ENCODE data around the gene SWI5.

Gene SWI5

DNA sequence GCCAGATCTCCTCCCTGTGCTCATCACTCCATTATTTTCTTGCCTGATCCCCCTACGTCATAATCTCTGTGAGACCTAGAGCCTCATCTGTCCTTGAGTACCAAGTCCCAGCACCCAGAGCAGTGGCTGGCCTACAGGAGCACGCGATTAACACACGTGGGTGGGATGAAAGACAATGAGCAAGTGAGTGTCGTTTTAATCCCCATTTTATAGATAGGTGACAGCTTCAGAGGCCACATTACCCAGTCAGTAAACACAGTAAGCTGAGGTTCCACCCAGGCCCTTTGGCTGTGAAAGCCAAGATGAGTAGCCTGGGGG is 28.9 kb downstream of the SWI5 start:
- no peaks in the 10 kb centered on the region for H4K20me1 ChIP-seq (ENCODE audit: control insufficient read depth, insufficient read depth, low read depth, low read length)
- no peaks in the 10 kb centered on the region for H3K9me2 ChIP-seq (replicated peaks; ENCODE audit: control insufficient read depth, low read length)
- no peak overlapping the region for H3K4me3 ChIP-seq (ENCODE audit: low read length)
- no peaks in the 10 kb centered on the region for H3K4me1 ChIP-seq (ENCODE audit: control insufficient read depth, low read length)
- no peaks in the 10 kb centered on the region for H3K27me3 ChIP-seq (ENCODE audit: control insufficient read depth, low read length)
- no peaks in the 10 kb centered on the region for H3K79me2 ChIP-seq (ENCODE audit: control insufficient read depth, low read length)
- H3K36me3 ChIP-seq (ENCODE audit: control insufficient read depth, low read length) = peaks cover 14% of the 10 kb centered on the region
- H3K27ac ChIP-seq (ENCODE audit: low read depth, low read length) = no peak overlapping the region
- H3K9me3 ChIP-seq (ENCODE audit: control insufficient read depth, insufficient read depth, low read length) = no peaks in the 10 kb centered on the region
- H3F3A ChIP-seq (ENCODE audit: control insufficient read depth, insufficient read depth) = no peaks in the 10 kb centered on the region
- H3K4me2 ChIP-seq (ENCODE audit: low read length) = no peak overlapping the region
- no peak for TF ChIP-seq EZH2phosphoT487 (IDR thresholded peaks at IDR 0.05; ENCODE audit: borderline replicate concordance, low read length)
- no peak for TF ChIP-seq CTCF (IDR thresholded peaks at IDR 0.05; ENCODE audit: low read depth, low read length, poor library complexity, severe bottlenecking)

DNA sequence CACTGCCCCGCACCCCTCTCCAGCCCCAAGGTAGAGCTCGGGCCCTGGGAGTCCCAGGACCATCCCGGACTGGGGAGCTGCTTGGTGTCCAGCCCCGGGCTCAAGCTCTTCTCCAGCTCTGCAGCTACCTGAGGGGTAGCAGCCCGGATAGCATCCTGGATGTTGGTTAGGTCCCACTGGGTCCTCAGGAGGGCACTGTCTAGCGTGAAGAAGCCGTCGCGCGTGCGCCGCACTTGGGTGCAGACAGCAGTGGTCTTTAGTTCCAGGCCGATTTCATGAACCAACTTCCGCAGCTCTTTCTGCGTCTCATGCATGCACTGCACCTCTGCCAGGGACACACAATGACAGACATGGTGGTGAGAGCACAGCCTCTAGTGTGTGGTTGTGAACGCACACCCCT is 33.5 kb downstream of the SWI5 start:
- Histone ChIP-seq H3K79me2 (ENCODE audit: control insufficient read depth, low read length) (no peaks in the 10 kb centered on the region), H3K4me3 (ENCODE audit: low read length) (no peak overlapping the region), H3K4me2 (ENCODE audit: low read length) (no peak overlapping the region), H3K9me2 (replicated peaks; ENCODE audit: control insufficient read depth, low read length) (no peaks in the 10 kb centered on the region), H3K4me1 (ENCODE audit: control insufficient read depth, low read length) (no peaks in the 10 kb centered on the region), H3F3A (ENCODE audit: control insufficient read depth, insufficient read depth) (no peaks in the 10 kb centered on the region), H3K27ac (ENCODE audit: low read depth, low read length) (no peak overlapping the region), H3K36me3 (ENCODE audit: control insufficient read depth, low read length) (peaks cover 36% of the 10 kb centered on the region), H3K9me3 (ENCODE audit: control insufficient read depth, insufficient read depth, low read length) (no peaks in the 10 kb centered on the region), H3K27me3 (ENCODE audit: control insufficient read depth, low read length) (no peaks in the 10 kb centered on the region), H4K20me1 (ENCODE audit: control insufficient read depth, insufficient read depth, low read depth, low read length) (no peaks in the 10 kb centered on the region)
- no peak for TF ChIP-seq CTCF (IDR thresholded peaks at IDR 0.05; ENCODE audit: low read depth, low read length, poor library complexity, severe bottlenecking)
- no peak for TF ChIP-seq EZH2phosphoT487 (IDR thresholded peaks at IDR 0.05; ENCODE audit: borderline replicate concordance, low read length)

- H3K4me3 ChIP-seq (ENCODE audit: low read length) = no peak overlapping the region
- no peaks in the 10 kb centered on the region for H3K9me3 ChIP-seq (ENCODE audit: control insufficient read depth, insufficient read depth, low read length)
- no peaks in the 10 kb centered on the region for H3K4me1 ChIP-seq (ENCODE audit: control insufficient read depth, low read length)
- no peak for TF ChIP-seq EZH2phosphoT487 (IDR thresholded peaks at IDR 0.05; ENCODE audit: borderline replicate concordance, low read length)
- no peak for TF ChIP-seq CTCF (IDR thresholded peaks at IDR 0.05; ENCODE audit: low read depth, low read length, poor library complexity, severe bottlenecking)
- no peak overlapping the region for H3K4me2 ChIP-seq (ENCODE audit: low read length)
- H3K9me2 ChIP-seq (replicated peaks; ENCODE audit: control insufficient read depth, low read length) = no peaks in the 10 kb centered on the region
- no peak overlapping the region for H3K27ac ChIP-seq (ENCODE audit: low read depth, low read length)
- H3K36me3 ChIP-seq (ENCODE audit: control insufficient read depth, low read length) = peaks cover 40% of the 10 kb centered on the region
- no peaks in the 10 kb centered on the region for H3K79me2 ChIP-seq (ENCODE audit: control insufficient read depth, low read length)
- H3K27me3 ChIP-seq (ENCODE audit: control insufficient read depth, low read length) = no peaks in the 10 kb centered on the region
- no peaks in the 10 kb centered on the region for H4K20me1 ChIP-seq (ENCODE audit: control insufficient read depth, insufficient read depth, low read depth, low read length)
- H3F3A ChIP-seq (ENCODE audit: control insufficient read depth, insufficient read depth) = no peaks in the 10 kb centered on the region
Measured at GRCh38 chr9:128310461-128310860, 34.4 kb downstream of the SWI5 start.

GRCh38 chr9:128314697-128315096 is 38.6 kb downstream of the SWI5 start:
- Histone ChIP-seq H3F3A (ENCODE audit: control insufficient read depth, insufficient read depth) (no peaks in the 10 kb centered on the region), H4K20me1 (ENCODE audit: control insufficient read depth, insufficient read depth, low read depth, low read length) (no peaks in the 10 kb centered on the region), H3K27ac (ENCODE audit: low read depth, low read length) (no peak overlapping the region), H3K79me2 (ENCODE audit: control insufficient read depth, low read length) (no peaks in the 10 kb centered on the region), H3K9me3 (ENCODE audit: control insufficient read depth, insufficient read depth, low read length) (no peaks in the 10 kb centered on the region), H3K9me2 (replicated peaks; ENCODE audit: control insufficient read depth, low read length) (no peaks in the 10 kb centered on the region), H3K4me1 (ENCODE audit: control insufficient read depth, low read length) (no peaks in the 10 kb centered on the region), H3K4me2 (ENCODE audit: low read length) (no peak overlapping the region), H3K36me3 (ENCODE audit: control insufficient read depth, low read length) (peaks cover 43% of the 10 kb centered on the region), H3K27me3 (ENCODE audit: control insufficient read depth, low read length) (no peaks in the 10 kb centered on the region), H3K4me3 (ENCODE audit: low read length) (no peak overlapping the region)
- TF ChIP-seq CTCF (IDR thresholded peaks at IDR 0.05; ENCODE audit: low read depth, low read length, poor library complexity, severe bottlenecking) = no peak
- no peak for TF ChIP-seq EZH2phosphoT487 (IDR thresholded peaks at IDR 0.05; ENCODE audit: borderline replicate concordance, low read length)

All from DOHH2 (cell line).